H1 (cell line): ENCODE data around the gene TNC. TPM values are rescaled to one million over a fixed set of nuclear protein-coding genes. Genes with fewer than 3 reads are reported as not detected.

Experiments
- CTCF ChIA-PET: fragments of 300-600 bp; sonication (Branson Sonifier 250); formaldehyde crosslinking; loops from one replicate; lab custom pipeline; 2021; ENCODE audit not compliant: partially characterized antibody; lab: Charles Lee
- POLR2A ChIA-PET: fragments of 300-600 bp; sonication (Branson Sonifier 250); formaldehyde crosslinking; loops from one replicate; lab custom pipeline; 2021; ENCODE audit warnings: inconsistent platforms; ENCODE audit not compliant: partially characterized antibody; lab: Charles Lee
- DNase-seq, 2 experiments: peaks; one replicate each; pipeline versions ENCODE4 v3.0.0 to v3.0.0-alpha.2; 2010 to 2022; ENCODE audit warnings: low spot score in 2 of 2, low read depth in 1 of 2, mixed read lengths in 1 of 2
- FAIRE-seq: peaks from 2 replicates; lab custom pipeline; 2011; peaks lifted over from hg19 to GRCh38; lab: Jason Lieb, UNC
- H2AFZ ChIP-seq: 2 replicates; pipeline ENCODE4 v1.8.1; 2012; ENCODE audit warnings: low read length, inconsistent platforms
- H2AK5ac ChIP-seq: 2 replicates; pipeline ENCODE4 v1.6.1; 2013; ENCODE audit warnings: low read depth, low read length
- H2BK120ac ChIP-seq: replicated peaks from 2 replicates; pipeline ENCODE3; 2013; ENCODE audit warnings: low read depth, low read length, inconsistent platforms
- H2BK12ac ChIP-seq: 2 replicates; pipeline ENCODE4 v1.6.1; 2013; ENCODE audit warnings: low read depth, low read length
- H2BK15ac ChIP-seq: 2 replicates; pipeline ENCODE4 v1.6.1; 2013; ENCODE audit warnings: low read length
- H2BK20ac ChIP-seq: 2 replicates; pipeline ENCODE4 v1.6.1; 2013; ENCODE audit warnings: low read length
- H2BK5ac ChIP-seq: 2 replicates; pipeline ENCODE4 v1.6.1; 2013; ENCODE audit warnings: low read depth, low read length
- H3K14ac ChIP-seq: 2 replicates; pipeline ENCODE4 v1.6.1; 2013; ENCODE audit warnings: inconsistent platforms; ENCODE audit not compliant: insufficient read length
- H3K18ac ChIP-seq: 2 replicates; pipeline ENCODE4 v1.6.1; 2013; ENCODE audit warnings: low read length; ENCODE audit errors: extremely low read depth
- H3K23ac ChIP-seq: 2 replicates; pipeline ENCODE4 v1.6.1; 2013; ENCODE audit warnings: inconsistent platforms; ENCODE audit not compliant: insufficient read length
- H3K23me2 ChIP-seq: 2 replicates; pipeline ENCODE4 v1.6.1; 2013; ENCODE audit warnings: low read depth, low read length
- H3K27ac ChIP-seq: 2 replicates; pipeline ENCODE4 v1.6.1; 2011; ENCODE audit warnings: low read depth, low read length, inconsistent platforms
- H3K27me3 ChIP-seq, 4 experiments: replicated peaks in 1 of 4; 1 replicate in 1 of 4; 2 replicates in 3 of 4; pipeline versions ENCODE4 v1.6.1 to v1.8.1; 2011 to 2013; ENCODE audit warnings: low read length in 3 of 4, mild to moderate bottlenecking in 3 of 4, inconsistent platforms in 2 of 4, mixed read lengths in 2 of 4, moderate library complexity in 1 of 4; ENCODE audit not compliant: control insufficient read depth in 3 of 4, insufficient read depth in 3 of 4; ENCODE audit errors: extremely low read depth in 1 of 4
- H3K36me3 ChIP-seq, 4 experiments: 2 replicates each; pipeline versions ENCODE4 v1.6.1 to v1.8.1; 2011 to 2013; ENCODE audit warnings: mild to moderate bottlenecking in 4 of 4, low read length in 3 of 4, moderate library complexity in 2 of 4, control low read depth in 1 of 4, inconsistent platforms in 1 of 4; ENCODE audit not compliant: insufficient read depth in 4 of 4, control insufficient read depth in 2 of 4
- H3K4ac ChIP-seq: replicated peaks from 2 replicates; pipeline ENCODE3; 2013; ENCODE audit warnings: low read length, low read depth, mixed read lengths, inconsistent platforms; ENCODE audit not compliant: insufficient read length
- H3K4me1 ChIP-seq, 4 experiments: replicated peaks in 1 of 4; 1 replicate in 1 of 4; 2 replicates in 3 of 4; pipeline versions ENCODE4 v1.6.1 to v1.8.1; 2011 to 2013; ENCODE audit warnings: low read length in 3 of 4, inconsistent platforms in 2 of 4, mixed read lengths in 1 of 4; ENCODE audit not compliant: insufficient read depth in 4 of 4, control insufficient read depth in 3 of 4
- H3K4me2 ChIP-seq, 2 experiments: 2 replicates each; pipeline versions ENCODE4 v1.6.1 to v1.8.1; 2011 to 2013; ENCODE audit warnings: low read depth in 2 of 2, low read length in 2 of 2, control low read depth in 1 of 2, inconsistent platforms in 1 of 2, mild to moderate bottlenecking in 1 of 2; ENCODE audit not compliant: insufficient read depth in 1 of 2
- H3K4me3 ChIP-seq, 4 experiments: fragments of 200-600, 300-600 bp in 1 of 4; sonication (generic), shearing (Covaris generic), sonication (Bioruptor Twin) in 1 of 4; 2 replicates each; pipeline versions ENCODE4 v1.5.1 to v1.8.1; 2011 to 2016; ENCODE audit warnings: low read length in 4 of 4, low read depth in 3 of 4, control low read depth in 2 of 4, inconsistent platforms in 2 of 4, mild to moderate bottlenecking in 2 of 4, mixed read lengths in 1 of 4, moderate library complexity in 1 of 4; ENCODE audit not compliant: insufficient read depth in 2 of 4; ENCODE audit errors: extremely low read depth in 1 of 4
- H3K56ac ChIP-seq: replicated peaks from 2 replicates; pipeline ENCODE3; 2013; ENCODE audit warnings: low read depth, mild to moderate bottlenecking, mixed read lengths, low read length, inconsistent platforms; ENCODE audit not compliant: insufficient read length
- H3K79me1 ChIP-seq: 2 replicates; pipeline ENCODE4 v1.6.1; 2013; ENCODE audit warnings: low read depth, low read length, control low read depth
- H3K79me2 ChIP-seq, 2 experiments: 2 replicates each; pipeline versions ENCODE4 v1.6.1 to v1.8.1; 2012 to 2013; ENCODE audit warnings: low read length in 2 of 2, mild to moderate bottlenecking in 2 of 2, inconsistent platforms in 1 of 2; ENCODE audit not compliant: insufficient read depth in 2 of 2, control insufficient read depth in 1 of 2
- H3K9ac ChIP-seq, 4 experiments: replicated peaks in 1 of 4; 1 replicate in 1 of 4; 2 replicates in 3 of 4; pipeline versions ENCODE4 v1.6.1 to v1.8.1; 2011 to 2013; ENCODE audit warnings: low read depth in 3 of 4, low read length in 3 of 4, control low read depth in 2 of 4, mild to moderate bottlenecking in 2 of 4, moderate library complexity in 2 of 4, inconsistent platforms in 1 of 4; ENCODE audit errors: extremely low read depth in 1 of 4
- H3K9me3 ChIP-seq, 2 experiments: 2 replicates each; pipeline versions ENCODE4 v1.6.1 to v1.8.1; 2012 to 2013; ENCODE audit warnings: mild to moderate bottlenecking in 2 of 2, moderate library complexity in 2 of 2, control low read depth in 1 of 2, inconsistent platforms in 1 of 2, low read depth in 1 of 2, low read length in 1 of 2, mixed read lengths in 1 of 2; ENCODE audit not compliant: insufficient read depth in 2 of 2
- H4K20me1 ChIP-seq, 2 experiments: replicated peaks in 1 of 2; 2 replicates each; pipeline versions ENCODE3 to v1.8.1; 2011 to 2013; ENCODE audit warnings: inconsistent platforms in 2 of 2, low read length in 2 of 2, mild to moderate bottlenecking in 1 of 2; ENCODE audit not compliant: insufficient read depth in 2 of 2, control insufficient read depth in 1 of 2
- H4K5ac ChIP-seq: 2 replicates; pipeline ENCODE4 v1.6.1; 2013; ENCODE audit warnings: low read length, low read depth, mixed read lengths, inconsistent platforms; ENCODE audit not compliant: insufficient read length
- H4K8ac ChIP-seq: 2 replicates; pipeline ENCODE4 v1.8.0; 2013; ENCODE audit warnings: mild to moderate bottlenecking, moderate library complexity, low read length, inconsistent platforms; ENCODE audit not compliant: insufficient read depth; ENCODE audit errors: extremely low read depth
- H4K91ac ChIP-seq: replicated peaks from 2 replicates; pipeline ENCODE3; 2013; ENCODE audit warnings: low read length, mixed read lengths, inconsistent platforms; ENCODE audit not compliant: insufficient read length
- BRCA1 ChIP-seq: IDR thresholded peaks from 2 replicates; pipeline ENCODE4 v1.6.1; 2012; ENCODE audit warnings: low read depth, low read length, improper control_type of control experiment
- CTCF ChIP-seq, 3 experiments: IDR thresholded peaks; 1 replicate in 2 of 3; 2 replicates in 1 of 3; pipeline versions ENCODE4 v1.5.1 to v1.6.1; 2011; ENCODE audit warnings: low read length in 3 of 3, mild to moderate bottlenecking in 3 of 3, inconsistent platforms in 2 of 3, low read depth in 1 of 3, moderate library complexity in 1 of 3; ENCODE audit not compliant: insufficient read depth in 1 of 3; ENCODE audit errors: control extremely low read depth in 1 of 3
- FOSL1 ChIP-seq: IDR thresholded peaks from 2 replicates; pipeline ENCODE4 v1.6.1; 2011; ENCODE audit warnings: mild to moderate bottlenecking, low read depth, low read length, moderate library complexity; ENCODE audit not compliant: insufficient read depth
- GABPA ChIP-seq: IDR thresholded peaks from 2 replicates; pipeline ENCODE4 v1.6.1; 2011; ENCODE audit warnings: mild to moderate bottlenecking, low read length, moderate library complexity, borderline replicate concordance; ENCODE audit not compliant: insufficient read depth
- HDAC6 ChIP-seq: IDR thresholded peaks from one replicate; pipeline ENCODE4 v1.7.1; 2012; ENCODE audit warnings: low read depth, mild to moderate bottlenecking, inconsistent platforms, low read length, moderate library complexity
- KDM1A ChIP-seq: fragments of 200-600, 300-600 bp; sonication (generic); IDR thresholded peaks from 2 replicates; pipeline ENCODE4 v1.7.1; 2016; ENCODE audit warnings: mild to moderate bottlenecking, low read length, borderline replicate concordance
- POLR2AphosphoS5 ChIP-seq: IDR thresholded peaks from 2 replicates; pipeline ENCODE4 v1.6.1; 2011; ENCODE audit warnings: low read depth, low read length
- RBBP5 ChIP-seq: IDR thresholded peaks from 2 replicates; pipeline ENCODE4 v1.7.1; 2012; ENCODE audit warnings: low read depth, mild to moderate bottlenecking, inconsistent platforms, low read length, moderate library complexity, borderline replicate concordance
- RXRA ChIP-seq: IDR thresholded peaks from 2 replicates; pipeline ENCODE4 v1.6.1; 2011; ENCODE audit warnings: low read depth, mild to moderate bottlenecking, low read length, moderate library complexity; ENCODE audit not compliant: insufficient read depth
- SAP30 ChIP-seq: fragments of 300-600 bp; sonication (generic); IDR thresholded peaks from 2 replicates; pipeline ENCODE4 v1.7.1; 2012; ENCODE audit warnings: low read length, moderate library complexity, mild to moderate bottlenecking, inconsistent platforms; ENCODE audit not compliant: insufficient read depth, insufficient replicate concordance
- SIX5 ChIP-seq: IDR thresholded peaks from 2 replicates; pipeline ENCODE4 v1.6.1; 2011; ENCODE audit warnings: mild to moderate bottlenecking, low read depth, low read length
- SP2 ChIP-seq: IDR thresholded peaks from 2 replicates; pipeline ENCODE4 v1.6.1; 2012; ENCODE audit warnings: mild to moderate bottlenecking, low read length, inconsistent platforms
- WGBS, 2 experiments: shearing (Covaris generic) in 1 of 2; methylation state at CpG; one replicate each; pipeline versions ENCODE4 v1.1.6 to v1.1.7; 2013 to 2015; ENCODE audit warnings: low lambda C conversion rate in 2 of 2, mixed read lengths in 2 of 2, inconsistent platforms in 1 of 2, low coverage in 1 of 2, missing lambda C conversion rate in 1 of 2; ENCODE audit not compliant: insufficient replicate concordance in 2 of 2, insufficient coverage in 1 of 2, insufficient read length in 1 of 2; ENCODE audit errors: extremely low coverage in 1 of 2, missing lambda C conversion rate in 1 of 2; 5-methylcytosine and 5-hydroxymethylcytosine counted together
- polyA plus RNA-seq, 7 experiments: library from polyadenylated mRNA; depleted of rRNA in 3 of 7; stranded (reverse) in 5 of 7; unstranded in 2 of 7; fragments of >200 nt in 5 of 7; fragments of 200-250 nt in 2 of 7; gene quantifications; 1 replicate in 5 of 7; 2 replicates in 1 of 7; 4 replicates in 1 of 7; pipeline versions ENCODE4 v1.2.1 to v1.2.3, GENCODE V29; 2011 to 2013; ENCODE audit warnings: missing spikeins in 2 of 7, mixed read lengths in 2 of 7
- total RNA-seq: library from RNA; stranded (reverse); fragmentation: NEBNext Ultra II Directional; extraction: Animal tissue kit (Norgen Biotek cat#: 25700); gene quantifications from 2 replicates; pipeline ENCODE4 v1.2.1, GENCODE V29; 2021

Gene TNC
- total and polyA plus RNA-seq, 2 of the 8 experiments (the other 6 are each of a cell fraction or from before 2014, with no cell fraction given): 6.2 to 11.4 TPM

GRCh38 chr9:115109486-115109885 is 8.5 kb downstream of the TNC start:
- no peak overlapping the region for H3K23ac ChIP-seq
- H3K36me3 ChIP-seq: no peaks in the 10 kb centered on the region
- no peak overlapping the region for H3K9ac ChIP-seq
- H3K4me2 ChIP-seq: no peak overlapping the region
- H2AK5ac ChIP-seq: no peak overlapping the region
- WGBS, 2 experiments: 94% methylated on average over 1 of the region's 1 CpG; no CpG with 5 or more reads in 1 of the 2 experiments
- H2AFZ ChIP-seq: no peak overlapping the region
- no peak overlapping the region for H2BK20ac ChIP-seq
- H2BK5ac ChIP-seq: no peak overlapping the region
- DNase-seq (no peak), FAIRE-seq (no peak)
- H3K79me1 ChIP-seq: no peaks in the 10 kb centered on the region
- POLR2A ChIA-PET: interaction anchor here (0.6 kb wide), 1 partner anchor 1952 kb away, joined by 3 read pairs; no protein-coding TSS in a partner anchor
- no peaks in the 10 kb centered on the region for H4K20me1 ChIP-seq
- CTCF ChIA-PET: interaction anchor here (0.8 to 2.8 kb wide), 2 partner anchors 10 to 202 kb away, joined by 3 to 9 read pairs; no protein-coding TSS in a partner anchor
- H3K4ac ChIP-seq: no peak overlapping the region
- no peaks in the 10 kb centered on the region for H3K79me2 ChIP-seq
- H3K27me3 ChIP-seq: peaks cover 0 to 2% (median 0%) of the 10 kb centered on the region in 4 experiments; a peak in 4 of 7 replicates
- H3K14ac ChIP-seq: no peak overlapping the region
- H3K27ac ChIP-seq: no peak overlapping the region
- no peak overlapping the region for H4K8ac ChIP-seq
- no peaks in the 10 kb centered on the region for H3K9me3 ChIP-seq
- no peak overlapping the region for H3K18ac ChIP-seq
- no peak overlapping the region for H3K4me3 ChIP-seq
- H3K56ac ChIP-seq: no peak overlapping the region
- no peak overlapping the region for H2BK15ac ChIP-seq
- no peaks in the 10 kb centered on the region for H3K4me1 ChIP-seq
- H3K23me2 ChIP-seq: no peaks in the 10 kb centered on the region
- no peak overlapping the region for H2BK120ac ChIP-seq
- H2BK12ac ChIP-seq: no peak overlapping the region
- H4K91ac ChIP-seq: no peak overlapping the region
- no peak overlapping the region for H4K5ac ChIP-seq
- TF ChIP-seq SIX5 (no peak), RBBP5 (no peak), BRCA1 (no peak), KDM1A (no peak), FOSL1 (no peak), CTCF (IDR thresholded peaks at IDR 0.05; ENCODE audit: control extremely low read depth in 1 of 3, insufficient read depth in 1 of 3, low read depth in 1 of 3, low read length in 3 of 3) (no peak), POLR2AphosphoS5 (no peak), GABPA (no peak), SP2 (no peak), SAP30 (no peak), RXRA (no peak), HDAC6 (no peak)
